LoVo (cell line): Measurements from ENCODE around the gene AKNAD1.
A peak's percentile ranks its signal among the peaks of the same experiment; 100 is the strongest.

ENCODE experiments used
- DNase-seq: peaks from one replicate; pipeline ENCODE4 v3.0.0-alpha.2; 2016; ENCODE audit warnings: low spot score

The AKNAD1 gene

GRCh38 chr1:108830119-108831008 lies 26.5 kb downstream of the AKNAD1 start:
- peak; percentile 59 for DNase-seq

- peak; percentile 16 for DNase-seq
Measured at GRCh38 chr1:108829498-108829916, 27.4 kb downstream of the AKNAD1 start.

- DNase-seq: peak; percentile 83
Measured at GRCh38 chr1:108828074-108828961, 28.6 kb downstream of the AKNAD1 start.

- DNase-seq: no peak
Measured at GRCh38 chr1:108826081-108826635, 30.7 kb downstream of the AKNAD1 start.

- no peak for DNase-seq
Measured at GRCh38 chr1:108824051-108824450, 32.8 kb downstream of the AKNAD1 start.

DNA sequence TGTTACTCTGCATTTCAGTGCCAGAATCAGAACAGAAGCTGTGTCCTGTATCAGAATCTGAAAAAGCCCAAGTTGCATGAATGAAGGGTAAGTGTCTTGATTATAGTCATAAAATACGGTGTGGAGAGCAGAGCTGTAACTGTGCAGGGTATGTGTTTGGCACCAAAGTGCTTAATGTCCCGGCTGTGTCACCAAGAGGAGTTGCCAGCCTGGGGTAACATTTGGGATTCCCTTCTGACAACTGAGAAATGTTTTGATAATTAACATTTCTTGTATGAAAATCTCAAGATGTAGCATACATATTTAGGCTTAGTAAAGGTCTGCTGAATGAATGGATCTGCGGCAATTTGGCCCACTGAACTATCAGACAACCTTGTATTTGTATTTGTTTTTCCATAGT lies 33.3 kb downstream of the AKNAD1 start:
- DNase-seq: no peak

- DNase-seq: no peak
Measured at GRCh38 chr1:108819878-108820277, 37.0 kb downstream of the AKNAD1 start.

DNA sequence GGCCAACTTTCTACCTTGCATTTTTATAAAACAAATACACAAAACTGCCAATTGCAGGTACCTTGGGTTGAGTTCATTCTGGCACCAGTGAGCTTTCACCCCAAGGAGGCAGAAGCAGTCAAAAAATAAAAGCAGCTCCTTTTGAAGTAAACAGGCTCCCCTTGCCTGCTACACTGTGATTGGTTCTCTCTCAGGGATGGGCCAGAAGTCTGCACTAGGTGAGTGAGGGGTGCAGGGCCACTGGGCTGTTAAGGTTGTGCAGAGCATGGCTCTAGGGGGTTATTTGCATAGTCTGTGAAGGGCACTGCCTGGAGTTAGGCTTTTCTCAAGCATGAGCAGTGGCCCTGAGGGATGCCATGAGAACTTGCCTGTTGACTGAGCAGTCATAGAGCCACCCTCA lies 39.1 kb downstream of the AKNAD1 start:
- no peak for DNase-seq

DNA sequence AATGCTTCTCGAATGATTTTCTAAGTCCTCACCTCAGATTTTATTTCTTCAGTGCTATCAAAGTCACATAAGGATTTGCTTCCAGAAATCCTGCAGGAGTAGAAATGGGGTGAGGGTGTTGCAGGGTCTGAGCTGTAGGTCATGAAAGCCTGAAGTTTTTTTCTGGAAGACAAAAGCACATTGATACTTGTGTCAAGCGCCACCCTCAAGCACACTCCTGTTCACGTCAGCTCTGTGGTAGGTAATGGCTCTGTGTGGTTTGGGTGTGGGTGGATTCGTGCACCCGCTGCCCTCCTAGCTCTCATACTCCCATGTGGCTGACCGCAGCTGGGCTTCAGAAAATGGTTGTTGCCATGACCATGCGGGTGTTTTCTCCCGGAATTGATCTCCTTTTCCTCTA lies 39.9 kb downstream of the AKNAD1 start:
- no peak for DNase-seq

- peak; percentile 50 for DNase-seq
Measured at GRCh38 chr1:108816049-108816893, 40.6 kb downstream of the AKNAD1 start.

GRCh38 chr1:108815566-108815965 lies 41.3 kb downstream of the AKNAD1 start:
- no peak for DNase-seq

GRCh38 chr1:108814343-108815125 lies 42.4 kb downstream of the AKNAD1 start:
- DNase-seq: no peak

DNA sequence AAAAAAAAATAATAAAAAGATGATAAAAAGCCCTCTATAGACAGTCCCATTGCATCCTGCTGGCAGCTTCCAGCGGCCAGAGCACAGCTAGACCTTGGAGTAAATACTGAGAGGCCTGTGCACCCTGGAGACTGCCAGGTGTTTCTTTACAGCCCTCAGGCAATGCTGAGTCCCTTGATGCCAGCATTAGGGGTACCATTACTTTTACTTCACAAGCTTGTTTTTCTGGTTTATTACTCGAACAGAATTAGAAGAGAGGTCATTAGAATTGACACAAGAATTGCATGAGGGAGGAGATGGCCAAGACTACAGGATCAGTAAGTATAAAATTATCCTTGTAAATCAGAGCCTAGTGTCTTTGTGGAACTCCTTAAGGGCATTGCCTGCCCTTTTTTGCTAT lies 43.6 kb downstream of the AKNAD1 start:
- no peak for DNase-seq

DNA sequence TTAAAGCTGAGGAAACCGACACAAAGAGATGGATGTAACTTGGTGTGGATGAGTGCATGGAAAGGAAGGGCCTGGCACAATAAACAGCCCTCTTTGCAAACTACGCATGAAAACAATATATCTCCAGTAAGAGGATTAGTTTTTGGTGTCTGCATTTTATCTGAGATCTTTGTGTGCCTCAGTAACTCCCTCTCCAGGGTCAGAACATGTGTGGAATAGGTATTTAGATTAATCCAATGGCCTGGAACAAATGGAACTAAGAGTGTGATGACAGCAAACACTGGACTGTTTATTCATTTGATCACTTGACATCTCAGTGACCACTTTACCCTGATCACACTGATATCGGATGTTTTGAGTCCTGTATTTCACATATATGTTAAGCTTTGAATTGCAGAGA lies 45.3 kb downstream of the AKNAD1 start:
- DNase-seq: no peak

- DNase-seq: no peak
Measured at GRCh38 chr1:108808438-108808837, 48.5 kb downstream of the AKNAD1 start.

- DNase-seq: no peak
Measured at GRCh38 chr1:108803548-108803947, 53.3 kb downstream of the AKNAD1 start.

DNA sequence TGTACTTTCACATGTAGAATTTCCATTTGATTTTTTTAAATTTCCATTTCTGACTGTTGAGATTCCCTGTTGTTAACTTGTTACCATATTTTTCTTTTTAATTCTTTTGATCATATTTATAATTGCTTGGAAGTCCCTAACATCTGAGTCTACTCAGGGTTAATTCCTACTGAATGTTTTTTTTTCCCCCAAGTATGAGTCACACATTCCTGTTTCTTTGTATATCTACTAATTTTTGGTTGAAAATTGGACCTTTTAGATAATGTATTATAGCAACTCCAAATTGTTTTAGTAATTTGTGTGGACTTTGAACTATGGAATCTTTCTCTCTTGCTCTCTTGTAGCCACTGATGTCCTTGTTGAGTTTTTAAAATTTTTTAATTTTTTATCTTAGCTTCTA lies 55.8 kb downstream of the AKNAD1 start:
- DNase-seq: no peak

DNA sequence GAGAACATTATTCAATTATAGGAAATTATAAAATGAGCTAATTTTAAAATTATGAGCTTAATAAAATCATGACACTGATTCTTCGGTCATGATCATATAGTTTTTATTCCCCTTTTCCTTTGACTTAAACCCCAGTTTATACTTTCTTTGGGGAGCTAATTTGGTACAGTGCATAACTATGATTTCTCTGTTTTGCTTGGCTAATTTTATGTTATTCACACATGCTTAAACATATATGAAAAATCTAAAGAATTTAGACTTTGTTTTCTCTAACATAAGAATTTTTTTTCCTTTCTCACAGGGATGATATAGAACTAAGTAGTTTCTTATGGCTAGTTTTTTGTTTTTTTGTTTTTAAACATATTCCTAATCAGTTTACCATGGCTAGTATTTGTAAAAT lies 57.9 kb downstream of the AKNAD1 start:
- no peak for DNase-seq

DNA sequence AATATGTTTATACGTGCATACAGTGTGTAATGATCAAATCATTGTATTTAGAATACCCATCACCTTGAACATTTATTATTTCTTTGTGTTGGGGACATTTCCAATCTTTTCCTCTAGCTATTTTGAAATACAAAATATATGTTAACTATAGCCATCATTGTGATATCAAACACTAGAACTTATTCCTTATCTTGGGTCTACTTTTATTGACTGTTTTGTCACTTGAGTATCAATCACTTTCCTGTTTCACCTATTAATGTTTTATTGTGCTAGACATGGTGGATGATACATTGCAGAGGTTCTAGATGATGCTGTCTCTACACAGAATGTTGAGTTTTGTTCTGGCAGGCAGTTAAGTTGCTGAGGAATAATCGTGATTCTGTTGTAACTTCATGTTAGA lies 64.5 kb downstream of the AKNAD1 start:
- DNase-seq: no peak

DNA sequence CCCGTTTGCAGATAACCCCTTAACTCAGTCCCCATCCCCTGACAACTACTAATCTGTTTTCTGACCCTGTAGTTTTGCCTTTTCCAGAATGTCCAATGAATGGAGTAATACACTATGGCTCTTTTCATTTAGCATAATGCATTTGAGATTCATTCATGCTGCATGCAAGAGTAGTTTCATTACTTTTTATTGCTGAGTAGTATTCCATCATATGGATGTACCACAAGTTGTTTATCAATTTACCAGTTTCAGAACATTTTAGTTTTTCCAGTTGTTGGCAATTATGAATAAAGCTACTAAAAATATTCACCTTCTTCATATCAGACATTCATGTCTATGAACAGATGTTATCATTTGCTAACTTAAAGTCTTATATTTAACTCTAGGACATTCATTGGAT lies 65.1 kb downstream of the AKNAD1 start:
- no peak for DNase-seq

GRCh38 chr1:108785880-108786279 lies 71.0 kb downstream of the AKNAD1 start:
- no peak for DNase-seq
